Adipocyte (in vitro differentiated cells): ENCODE measurements around the gene OLIG2.

ENCODE experiments used
- DNase-seq: peaks from one replicate; pipeline ENCODE4 v3.0.0-alpha.2; 2015; ENCODE audit warnings: low read depth
- H3K27me3 ChIP-seq: replicated peaks from 2 replicates; pipeline ENCODE4 v1.7.0; 2013; ENCODE audit warnings: mild to moderate bottlenecking, low read length, moderate library complexity; ENCODE audit not compliant: control insufficient read depth, insufficient read depth
- H3K36me3 ChIP-seq: 2 replicates; pipeline ENCODE4 v1.7.0; 2013; ENCODE audit warnings: low read length, mild to moderate bottlenecking, moderate library complexity; ENCODE audit not compliant: control insufficient read depth, insufficient read depth, severe bottlenecking
- H3K4me1 ChIP-seq: 2 replicates; pipeline ENCODE4 v1.7.0; 2013; ENCODE audit warnings: mild to moderate bottlenecking, low read length, moderate library complexity; ENCODE audit not compliant: control insufficient read depth, insufficient read depth
- H3K4me3 ChIP-seq: 2 replicates; pipeline ENCODE4 v1.7.0; 2013; ENCODE audit warnings: mild to moderate bottlenecking, low read length, moderate library complexity
- H3K9ac ChIP-seq: 2 replicates; pipeline ENCODE4 v1.7.0; 2013; ENCODE audit warnings: mild to moderate bottlenecking, low read length, moderate library complexity
- H3K9me3 ChIP-seq: 2 replicates; pipeline ENCODE4 v1.7.0; 2013; ENCODE audit warnings: mild to moderate bottlenecking, low read length, moderate library complexity; ENCODE audit not compliant: control insufficient read depth

OLIG2 gene

GRCh38 chr21:33036430-33037162, 10.9 kb downstream of the OLIG2 start:
- no peak for DNase-seq
- H3K4me3 ChIP-seq = no peak overlapping the region
- no peaks in the 10 kb centered on the region for H3K4me1 ChIP-seq
- H3K36me3 ChIP-seq = no peaks in the 10 kb centered on the region
- H3K27me3 ChIP-seq = peaks cover 34% of the 10 kb centered on the region
- no peak overlapping the region for H3K9ac ChIP-seq
- H3K9me3 ChIP-seq = no peaks in the 10 kb centered on the region

- H3K27me3 ChIP-seq = peaks cover 25% of the 10 kb centered on the region
- no peak for DNase-seq
Observed at GRCh38 chr21:33037501-33037900, 11.8 kb downstream of the OLIG2 start.

GRCh38 chr21:33039536-33039935, 13.8 kb downstream of the OLIG2 start:
- no peak for DNase-seq
- peaks cover 8% of the 10 kb centered on the region for H3K27me3 ChIP-seq
- H3K4me1 ChIP-seq = peaks cover 12% of the 10 kb centered on the region
- no peak overlapping the region for H3K4me3 ChIP-seq
- H3K36me3 ChIP-seq = no peaks in the 10 kb centered on the region
- H3K9me3 ChIP-seq = no peaks in the 10 kb centered on the region
- no peak overlapping the region for H3K9ac ChIP-seq

More at GRCh38 chr21:33037501-33037900, 11.8 kb downstream of the OLIG2 start:
- Histone ChIP-seq H3K4me3 (no peak overlapping the region), H3K9me3 (no peaks in the 10 kb centered on the region), H3K36me3 (no peaks in the 10 kb centered on the region), H3K9ac (no peak overlapping the region), H3K4me1 (peaks cover 4% of the 10 kb centered on the region)

GRCh38 chr21:33040215-33040614, 14.5 kb downstream of the OLIG2 start:
- DNase-seq = no peak
- Histone ChIP-seq H3K4me1 (peaks cover 12% of the 10 kb centered on the region), H3K4me3 (no peak overlapping the region), H3K9ac (no peak overlapping the region), H3K9me3 (no peaks in the 10 kb centered on the region), H3K36me3 (no peaks in the 10 kb centered on the region), H3K27me3 (peaks cover 1% of the 10 kb centered on the region)

- Histone ChIP-seq H3K4me3 (no peak overlapping the region), H3K27me3 (peaks cover 9% of the 10 kb centered on the region), H3K9me3 (no peaks in the 10 kb centered on the region), H3K4me1 (peaks cover 12% of the 10 kb centered on the region), H3K9ac (no peak overlapping the region), H3K36me3 (no peaks in the 10 kb centered on the region)
- no peak for DNase-seq
Observed at GRCh38 chr21:33041981-33042380, 16.2 kb downstream of the OLIG2 start.

GRCh38 chr21:33042812-33043211, 17.1 kb downstream of the OLIG2 start:
- peaks cover 12% of the 10 kb centered on the region for H3K4me1 ChIP-seq
- H3K27me3 ChIP-seq = peaks cover 10% of the 10 kb centered on the region
- peak; percentile 36 for DNase-seq
- no peak overlapping the region for H3K4me3 ChIP-seq
- H3K36me3 ChIP-seq = no peaks in the 10 kb centered on the region
- H3K9me3 ChIP-seq = no peaks in the 10 kb centered on the region
- no peak overlapping the region for H3K9ac ChIP-seq

- Histone ChIP-seq H3K9ac (no peak overlapping the region), H3K27me3 (peaks cover 24% of the 10 kb centered on the region), H3K9me3 (no peaks in the 10 kb centered on the region), H3K36me3 (no peaks in the 10 kb centered on the region), H3K4me1 (peaks cover 12% of the 10 kb centered on the region), H3K4me3 (no peak overlapping the region)
- DNase-seq = no peak
Observed at GRCh38 chr21:33046455-33046854, 20.7 kb downstream of the OLIG2 start.

GRCh38 chr21:33047231-33047630, 21.5 kb downstream of the OLIG2 start:
- peaks cover 11% of the 10 kb centered on the region for H3K4me1 ChIP-seq
- DNase-seq = no peak
- no peaks in the 10 kb centered on the region for H3K9me3 ChIP-seq
- no peaks in the 10 kb centered on the region for H3K36me3 ChIP-seq
- peaks cover 24% of the 10 kb centered on the region for H3K27me3 ChIP-seq
- no peak overlapping the region for H3K4me3 ChIP-seq
- H3K9ac ChIP-seq = no peak overlapping the region

GRCh38 chr21:33051925-33052324, 26.2 kb downstream of the OLIG2 start:
- Histone ChIP-seq H3K4me3 (no peak overlapping the region), H3K9me3 (no peaks in the 10 kb centered on the region), H3K27me3 (peaks cover 61% of the 10 kb centered on the region), H3K4me1 (no peaks in the 10 kb centered on the region), H3K9ac (no peak overlapping the region), H3K36me3 (no peaks in the 10 kb centered on the region)
- no peak for DNase-seq

GRCh38 chr21:33053951-33054350, 28.2 kb downstream of the OLIG2 start:
- no peaks in the 10 kb centered on the region for H3K4me1 ChIP-seq
- H3K9me3 ChIP-seq = no peaks in the 10 kb centered on the region
- no peak overlapping the region for H3K9ac ChIP-seq
- no peak overlapping the region for H3K4me3 ChIP-seq
- DNase-seq = no peak
- H3K27me3 ChIP-seq = peaks cover 64% of the 10 kb centered on the region
- H3K36me3 ChIP-seq = no peaks in the 10 kb centered on the region

GRCh38 chr21:33055991-33056390, 30.3 kb downstream of the OLIG2 start:
- H3K9ac ChIP-seq = no peak overlapping the region
- peaks cover 79% of the 10 kb centered on the region for H3K27me3 ChIP-seq

More at GRCh38 chr21:33055991-33056390, 30.3 kb downstream of the OLIG2 start:
- Histone ChIP-seq H3K36me3 (no peaks in the 10 kb centered on the region), H3K4me3 (no peak overlapping the region), H3K9me3 (no peaks in the 10 kb centered on the region), H3K4me1 (peaks cover 2% of the 10 kb centered on the region)
- DNase-seq = no peak
